HepG2 (cell line): ENCODE data around the gene CXCR1. TPM values are rescaled to one million over a fixed set of nuclear protein-coding genes. Genes with fewer than 3 reads are reported as not detected.

ENCODE experiments used
- ATAC-seq: fragments of 200-7000 bp; cut with Tn5 transposase; 3 replicates; pipeline ENCODE4 v1.9.1; 2020; ENCODE audit warnings: mild to moderate bottlenecking, moderate library complexity
- BruUV-seq: library from RNA; stranded (reverse); fragments of 400-500 nt; replicated peaks from 2 replicates; lab custom pipeline; 2021; lab: Mats Ljungman, UMichigan
- CTCF ChIA-PET: fragments of 300-600 bp; formaldehyde crosslinking; extraction: SDS; loops from one replicate; lab custom pipeline; 2021; ENCODE audit warnings: low total read pairs, inconsistent platforms, low intra/inter-chr PET ratio; lab: Yijun Ruan, JAX
- POLR2A ChIA-PET: fragments of 350-600 bp; sonication (Branson Sonifier 250); formaldehyde crosslinking; loops from one replicate; lab custom pipeline; 2020; ENCODE audit warnings: antibody characterized with exemption, inconsistent platforms; lab: Yijun Ruan, JAX
- DNase-seq: peaks from one replicate; pipeline ENCODE4 v3.0.0-alpha.2; 2015; ENCODE audit warnings: low spot score
- FAIRE-seq: peaks from 3 replicates; lab custom pipeline; 2011; peaks lifted over from hg19 to GRCh38; lab: Jason Lieb, UNC
- H2AFZ ChIP-seq: one replicate; pipeline ENCODE4 v1.6.1; 2011; ENCODE audit warnings: low read length, inconsistent platforms
- H3K27ac ChIP-seq: fragments of 300-600 bp; 3 replicates; pipeline ENCODE4 v1.8.0; 2011; ENCODE audit warnings: mixed run types, mild to moderate bottlenecking, mixed read lengths, low read length, inconsistent platforms; ENCODE audit not compliant: insufficient read depth; ENCODE audit errors: extremely low read length
- H3K27me3 ChIP-seq, 2 experiments: fragments of 200-600 bp in 1 of 2; 2 replicates in 1 of 2; 3 replicates in 1 of 2; pipeline versions ENCODE4 v1.6.0 to v1.8.0; 2011; ENCODE audit warnings: low read length in 2 of 2, mild to moderate bottlenecking in 2 of 2, moderate library complexity in 2 of 2, inconsistent platforms in 1 of 2; ENCODE audit not compliant: insufficient read depth in 2 of 2, control insufficient read depth in 1 of 2
- H3K36me3 ChIP-seq, 2 experiments: fragments of 200-600 bp in 1 of 2; replicated peaks in 1 of 2; 2 replicates in 1 of 2; 3 replicates in 1 of 2; pipeline versions ENCODE4 v1.5.1 to v1.8.0; 2011; ENCODE audit warnings: low read length in 2 of 2, inconsistent platforms in 1 of 2; ENCODE audit not compliant: insufficient read depth in 2 of 2, control insufficient read depth in 1 of 2
- H3K4me1 ChIP-seq: 2 replicates; pipeline ENCODE4 v1.5.1; 2012; ENCODE audit warnings: low read length, inconsistent platforms; ENCODE audit not compliant: insufficient read depth
- H3K4me2 ChIP-seq: 2 replicates; pipeline ENCODE4 v1.6.0; 2011; ENCODE audit warnings: low read depth, low read length, inconsistent platforms
- H3K4me3 ChIP-seq, 3 experiments: fragments of 200-600 bp in 1 of 3; sonication (generic), shearing (Covaris generic) in 1 of 3; replicated peaks in 1 of 3; 2 replicates each; pipeline ENCODE4 v1.5.1; 2011 to 2016; ENCODE audit warnings: low read length in 3 of 3, inconsistent platforms in 2 of 3, low read depth in 2 of 3, mild to moderate bottlenecking in 2 of 3, control low read depth in 1 of 3, mixed read lengths in 1 of 3; ENCODE audit not compliant: insufficient read depth in 1 of 3
- H3K79me2 ChIP-seq: one replicate; pipeline ENCODE4 v1.6.1; 2011; ENCODE audit warnings: low read length, inconsistent platforms; ENCODE audit not compliant: insufficient read depth
- H3K9ac ChIP-seq: 2 replicates; pipeline ENCODE4 v1.6.0; 2011; ENCODE audit warnings: mild to moderate bottlenecking, low read depth, low read length, inconsistent platforms; ENCODE audit not compliant: insufficient read depth
- H3K9me3 ChIP-seq: 2 replicates; pipeline ENCODE4 v1.5.1; 2012; ENCODE audit warnings: mild to moderate bottlenecking, low read length
- H4K20me1 ChIP-seq: 2 replicates; pipeline ENCODE4 v1.6.0; 2011; ENCODE audit warnings: inconsistent platforms, mild to moderate bottlenecking, low read length, moderate library complexity; ENCODE audit not compliant: insufficient read depth
- BRF2 ChIP-seq: sonication (generic); formaldehyde crosslinking; IDR thresholded peaks from 2 replicates; pipeline ENCODE4 v1.8.1; 2022; ENCODE audit warnings: mild to moderate bottlenecking, missing genetic modification reagents
- CHD4 ChIP-seq: fragments of 200-600 bp; sonication (generic); IDR thresholded peaks from 2 replicates; pipeline ENCODE4 v1.7.0; 2017; ENCODE audit warnings: mild to moderate bottlenecking, low read length, borderline replicate concordance
- FOXP1 ChIP-seq, 2 experiments: fragments of 450-650 bp in 1 of 2; IDR thresholded peaks; 2 replicates each; pipeline ENCODE4 v1.6.1; 2017 to 2018; ENCODE audit warnings: antibody characterized with exemption in 1 of 2
- KDM5B ChIP-seq: sonication (generic); formaldehyde crosslinking; IDR thresholded peaks from 2 replicates; pipeline ENCODE4 v1.4.0; 2020; ENCODE audit warnings: missing genetic modification reagents, mild to moderate bottlenecking, borderline replicate concordance
- NFRKB ChIP-seq: fragments of 450-650 bp; IDR thresholded peaks from 2 replicates; pipeline ENCODE4 v1.6.1; 2017
- SMC3 ChIP-seq: IDR thresholded peaks from 2 replicates; pipeline ENCODE4 v1.6.1; 2011; ENCODE audit warnings: low read length, improper control_type of control experiment
- TCF7L2 ChIP-seq: IDR thresholded peaks from 2 replicates; pipeline ENCODE4 v1.6.1; 2011; ENCODE audit warnings: mild to moderate bottlenecking, low read depth, low read length, moderate library complexity
- ZFP41 ChIP-seq: sonication (generic); formaldehyde crosslinking; IDR thresholded peaks from 2 replicates; pipeline ENCODE4 v1.4.0; 2020; ENCODE audit warnings: mild to moderate bottlenecking, missing genetic modification reagents, borderline replicate concordance
- ZFY ChIP-seq: sonication (generic); formaldehyde crosslinking; IDR thresholded peaks from 2 replicates; pipeline ENCODE4 v1.4.0; 2020; ENCODE audit warnings: missing genetic modification reagents
- ZNF512 ChIP-seq: sonication (generic); formaldehyde crosslinking; IDR thresholded peaks from 2 replicates; pipeline ENCODE4 v1.4.0; 2020; ENCODE audit warnings: mild to moderate bottlenecking, missing genetic modification reagents
- ZNF605 ChIP-seq: sonication (generic); formaldehyde crosslinking; IDR thresholded peaks from 2 replicates; pipeline ENCODE4 v1.8.0; 2022; ENCODE audit warnings: mild to moderate bottlenecking, missing genetic modification reagents
- ZNF616 ChIP-seq: sonication (generic); formaldehyde crosslinking; IDR thresholded peaks from 2 replicates; pipeline ENCODE4 v1.5.0; 2020; ENCODE audit warnings: low read depth, mild to moderate bottlenecking, missing genetic modification reagents
- WGBS: methylation state at CpG from one replicate; pipeline ENCODE4 v1.1.6; 2017; ENCODE audit warnings: low lambda C conversion rate; 5-methylcytosine and 5-hydroxymethylcytosine counted together
- in situ Hi-C: cut with HindIII; loops from 2 replicates; pipeline ENCODE4 v1.10.0; 2017; ENCODE audit warnings: low pct_unique_long_range_greater_than_20kb; ENCODE audit not compliant: extremely low pct_ligation_motif_present
- intact Hi-C: fragments of 100-400 bp; cut with micrococcal nuclease; formaldehyde crosslinking; loops from one replicate; pipeline ENCODE4 v1.10.0; 2022; ENCODE audit not compliant: unreplicated experiment
- polyA plus RNA-seq, 8 experiments: library from polyadenylated mRNA; depleted of rRNA in 3 of 8; stranded (reverse) in 7 of 8; unstranded in 1 of 8; fragments of >200 nt; fragmentation: Illumina TruSeq in 4 of 8; extraction: Trizol in 4 of 8; gene quantifications; 2 replicates each; pipeline versions ENCODE4 v1.2.1 to v1.2.3, GENCODE V29; 2011 to 2016; ENCODE audit warnings: low read depth in 4 of 8, missing spikeins in 1 of 8, mixed read lengths in 1 of 8; ENCODE audit not compliant: insufficient read depth in 1 of 8
- total RNA-seq, 5 experiments: library from RNA; depleted of rRNA; stranded (reverse); fragments of >200 nt; fragmentation: Illumina TruSeq; extraction: Trizol; gene quantifications; 2 replicates each; pipeline ENCODE4 v1.2.3, GENCODE V29; 2016; ENCODE audit warnings: low read depth in 1 of 5
- TF ChIP-seq, protein P1 (sequence below): sonication (generic); formaldehyde crosslinking; IDR thresholded peaks from 2 replicates; pipeline ENCODE4 v1.9.0; 2021; ENCODE audit warnings: missing genetic modification reagents, mild to moderate bottlenecking, borderline replicate concordance

The CXCR1 gene
- total and polyA plus RNA-seq, 2 of the 13 experiments (the other 11 are each of a cell fraction or from before 2014, with no cell fraction given): not detected

GRCh38 chr2:218187296-218188015, 20.7 kb upstream of the CXCR1 start:
- H4K20me1 ChIP-seq: no peaks in the 10 kb centered on the region
- peaks cover 15% of the 10 kb centered on the region for H3K4me1 ChIP-seq
- no peak overlapping the region for H2AFZ ChIP-seq
- FAIRE-seq (no peak), DNase-seq (no peak), ATAC-seq (peak; percentile 16; the same call in 1 of the 3 replicates)
- H3K4me3 ChIP-seq: no peak overlapping the region
- H3K9me3 ChIP-seq: no peaks in the 10 kb centered on the region
- TF ChIP-seq NFRKB: no peak
- H3K27ac ChIP-seq: no peak overlapping the region
- H3K9ac ChIP-seq: no peak overlapping the region
- WGBS: 5% methylated on average over 4 of the region's 4 CpGs
- intact Hi-C loops (loop anchor here (5.0 to 10.0 kb wide), 3 partner anchors 70 to 207 kb away; partner anchors contain the start of genes AAMP, CTDSP1 and PNKD), in situ Hi-C loops (no loop called here)
- CTCF ChIA-PET: interaction anchor here (1.0 to 1.5 kb wide), 3 partner anchors 51 to 82 kb away, joined by 3 to 9 read pairs (median 4); partner anchors contain the start of genes AAMP and PNKD
- H3K79me2 ChIP-seq: no peaks in the 10 kb centered on the region
- H3K4me2 ChIP-seq: no peak overlapping the region
- POLR2A ChIA-PET: interaction anchor here (1.2 kb wide), 1 partner anchor 83 kb away, joined by 3 read pairs; the partner anchor contains the start of genes AAMP and PNKD
- no peaks in the 10 kb centered on the region for H3K36me3 ChIP-seq
- H3K27me3 ChIP-seq: 0 out of 5 replicates have a peak, but pooled peaks cover 0 to 11% of the 10 kb centered on the region in 2 experiments
- BruUV-seq: no TSS peak

- in situ Hi-C loops: no loop called here
- ChIA-PET POLR2A (interaction anchor here (1.2 kb wide), 1 partner anchor 83 kb away, joined by 3 read pairs; the partner anchor contains the start of genes AAMP and PNKD), CTCF (interaction anchor here (1.0 to 1.5 kb wide), 3 partner anchors 52 to 83 kb away, joined by 3 to 9 read pairs (median 4); partner anchors contain the start of genes AAMP and PNKD)
- 0 out of 5 replicates have a peak, but pooled peaks cover 0 to 11% of the 10 kb centered on the region in 2 experiments for H3K27me3 ChIP-seq
- H3K4me1 ChIP-seq: peaks cover 15% of the 10 kb centered on the region
- FAIRE-seq (no peak), ATAC-seq (peak; percentile 33), DNase-seq (no peak)
- no peak overlapping the region for H3K27ac ChIP-seq
- 0% methylated on average over 1 of the region's 1 CpG for WGBS
- H3K79me2 ChIP-seq: no peaks in the 10 kb centered on the region
- H3K9me3 ChIP-seq: no peaks in the 10 kb centered on the region
- no peaks in the 10 kb centered on the region for H4K20me1 ChIP-seq
- no TSS peak for BruUV-seq
- intact Hi-C loops: loop anchor here (5.0 to 10.0 kb wide), 3 partner anchors 70 to 208 kb away; partner anchors contain the start of genes AAMP, CTDSP1 and PNKD
- peak overlapping the region in 1 of 3 experiments; percentile 14; a peak in 1 of 6 replicates for H3K4me3 ChIP-seq
- H3K9ac ChIP-seq: no peak overlapping the region
- peak overlapping the region; percentile 78 for H2AFZ ChIP-seq
- H3K4me2 ChIP-seq: peak overlapping the region; percentile 70
- H3K36me3 ChIP-seq: no peaks in the 10 kb centered on the region
- TF ChIP-seq ZNF605 (CRISPR knock-in tag): no peak
- TF ChIP-seq, protein P1, sequence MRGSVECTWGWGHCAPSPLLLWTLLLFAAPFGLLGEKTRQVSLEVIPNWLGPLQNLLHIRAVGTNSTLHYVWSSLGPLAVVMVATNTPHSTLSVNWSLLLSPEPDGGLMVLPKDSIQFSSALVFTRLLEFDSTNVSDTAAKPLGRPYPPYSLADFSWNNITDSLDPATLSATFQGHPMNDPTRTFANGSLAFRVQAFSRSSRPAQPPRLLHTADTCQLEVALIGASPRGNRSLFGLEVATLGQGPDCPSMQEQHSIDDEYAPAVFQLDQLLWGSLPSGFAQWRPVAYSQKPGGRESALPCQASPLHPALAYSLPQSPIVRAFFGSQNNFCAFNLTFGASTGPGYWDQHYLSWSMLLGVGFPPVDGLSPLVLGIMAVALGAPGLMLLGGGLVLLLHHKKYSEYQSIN (CRISPR knock-in tag): no peak
- TF ChIP-seq ZNF616: no peak
- no peak for TF ChIP-seq CHD4
- no peak for TF ChIP-seq ZFP41 (CRISPR knock-in tag)
- no peak for TF ChIP-seq TCF7L2
- TF ChIP-seq SMC3: no peak
- no peak for TF ChIP-seq ZNF512
- TF ChIP-seq KDM5B: no peak
- TF ChIP-seq FOXP1 (IDR thresholded peaks at IDR 0.05): no peak
- TF ChIP-seq FOXP1 (CRISPR knock-in tag; IDR thresholded peaks at IDR 0.05): no peak
- no peak for TF ChIP-seq ZFY (CRISPR knock-in tag)
- no peak for TF ChIP-seq BRF2 (CRISPR knock-in tag)
Measured at GRCh38 chr2:218186876-218187275, 20.1 kb upstream of the CXCR1 start.
